Sigmoid colon (tissue), 7 donors: ENCODE data around the gene CSF2. TPM values are rescaled to one million over a fixed set of nuclear protein-coding genes. Genes with fewer than 3 reads are reported as not detected.

Experiments used
- DNase-seq: peaks from one replicate; pipeline ENCODE4 v3.0.0-alpha.2; 2019
- H3K27ac ChIP-seq, 4 donors: fragments of 200-600 bp; sonication (generic); one replicate each; pipeline ENCODE4 v1.5.1; 2016 to 2019; ENCODE audit warnings: mild to moderate bottlenecking in 1 of 4
- H3K27me3 ChIP-seq, 3 donors: fragments of 200-600 bp; sonication (generic); one replicate each; pipeline ENCODE4 v1.5.1; 2019; ENCODE audit warnings: mild to moderate bottlenecking in 1 of 3
- H3K36me3 ChIP-seq, 4 donors: fragments of 200-600 bp; sonication (generic); one replicate each; pipeline ENCODE4 v1.5.1; 2016 to 2019
- H3K4me1 ChIP-seq, 4 donors: fragments of 200-600 bp; sonication (generic); one replicate each; pipeline ENCODE4 v1.5.1; 2017 to 2019
- H3K4me3 ChIP-seq, 4 donors: fragments of 200-600 bp; sonication (generic); one replicate each; pipeline ENCODE4 v1.5.1; 2017 to 2019; ENCODE audit warnings: mild to moderate bottlenecking in 2 of 4, moderate library complexity in 1 of 4
- H3K9me3 ChIP-seq, 4 donors: fragments of 200-600 bp in 3 of 4; sonication (generic) in 3 of 4; one replicate each; pipeline versions ENCODE4 v1.5.1 to v1.6.1; 2013 to 2019
- CTCF ChIP-seq, 4 experiments: fragments of 450-650 bp in 3 of 4; fragments of 200-600 bp in 1 of 4; IDR thresholded peaks; one replicate each; pipeline ENCODE4 v1.5.1; 2016 to 2019; ENCODE audit warnings: antibody characterized with exemption in 4 of 4, mild to moderate bottlenecking in 3 of 4, moderate library complexity in 2 of 4
- EP300 ChIP-seq, 4 donors: sonication (generic); formaldehyde crosslinking; IDR thresholded peaks; one replicate each; pipeline ENCODE4 v1.6.1; 2017; ENCODE audit warnings: antibody characterized with exemption in 4 of 4
- POLR2A ChIP-seq, 2 donors: fragments of 450-650 bp; IDR thresholded peaks; one replicate each; pipeline ENCODE4 v1.6.1; 2016; ENCODE audit warnings: antibody characterized with exemption in 2 of 2, mild to moderate bottlenecking in 2 of 2, moderate library complexity in 2 of 2
- POLR2AphosphoS5 ChIP-seq, 4 donors: sonication (generic); formaldehyde crosslinking; IDR thresholded peaks; one replicate each; pipeline ENCODE4 v1.6.1; 2017; ENCODE audit warnings: antibody characterized with exemption in 4 of 4
- WGBS, 2 donors: extraction: QIAGEN DNeasy Blood & Tissue Kit; methylation state at CpG; one replicate each; pipeline ENCODE4 v1.1.7; 2013; 5-methylcytosine and 5-hydroxymethylcytosine counted together
- intact Hi-C: fragments of 100-400 bp; cut with DNase I; formaldehyde crosslinking; loops from one replicate; pipeline ENCODE4 v1.15.1; 2023
- polyA plus RNA-seq, 3 donors: library from polyadenylated mRNA; stranded (reverse); fragments of 200-250 nt; gene quantifications; one replicate each; pipeline ENCODE4 v1.2.3, GENCODE V29; 2013
- total RNA-seq, 4 donors: library from RNA; depleted of rRNA; stranded (reverse); fragments of >200 nt; gene quantifications; one replicate each; pipeline ENCODE4 v1.1.0, GENCODE V29; 2016
- donor health status: healthy with polysubstance abuse.
- donor health status: Bipolar disorder and iron deficiency.
- donor health status: healthy.

CSF2 gene
- total and polyA plus RNA-seq, 7 donors = 1.1 TPM; not detected in 6

GRCh38 chr5:132072070-132072469 is 1.5 kb upstream of the CSF2 start:
- Histone ChIP-seq H3K27ac (no peak overlapping the region), H3K27me3 (no peaks in the 10 kb centered on the region), H3K4me3 (no peak overlapping the region), H3K9me3 (no peaks in the 10 kb centered on the region), H3K36me3 (no peaks in the 10 kb centered on the region), H3K4me1 (no peaks in the 10 kb centered on the region)
- TF ChIP-seq POLR2A (IDR thresholded peaks at IDR 0.05) = no peak
- no peak for TF ChIP-seq EP300 (IDR thresholded peaks at IDR 0.05)
- no peak for TF ChIP-seq POLR2AphosphoS5 (IDR thresholded peaks at IDR 0.05)
- no peak for TF ChIP-seq CTCF (IDR thresholded peaks at IDR 0.05)
- DNase-seq = no peak
- WGBS, 2 donors = 97 to 98% methylated on average over 4 of the region's 4 CpGs
- intact Hi-C loops = no loop called here

GRCh38 chr5:132072528-132072927 is 1.1 kb upstream of the CSF2 start:
- DNase-seq = no peak
- H3K36me3 ChIP-seq = no peaks in the 10 kb centered on the region
- WGBS, 2 donors = 38 to 72% methylated on average over 2 of the region's 2 CpGs
- H3K4me1 ChIP-seq = no peaks in the 10 kb centered on the region
- no peaks in the 10 kb centered on the region for H3K27me3 ChIP-seq
- H3K9me3 ChIP-seq = no peaks in the 10 kb centered on the region
- intact Hi-C loops = no loop called here
- H3K27ac ChIP-seq = no peak overlapping the region
- TF ChIP-seq EP300 (IDR thresholded peaks at IDR 0.05) = no peak
- TF ChIP-seq CTCF (IDR thresholded peaks at IDR 0.05) = no peak
- TF ChIP-seq POLR2AphosphoS5 (IDR thresholded peaks at IDR 0.05) = no peak
- TF ChIP-seq POLR2A (IDR thresholded peaks at IDR 0.05) = no peak
- no peak overlapping the region for H3K4me3 ChIP-seq

DNA sequence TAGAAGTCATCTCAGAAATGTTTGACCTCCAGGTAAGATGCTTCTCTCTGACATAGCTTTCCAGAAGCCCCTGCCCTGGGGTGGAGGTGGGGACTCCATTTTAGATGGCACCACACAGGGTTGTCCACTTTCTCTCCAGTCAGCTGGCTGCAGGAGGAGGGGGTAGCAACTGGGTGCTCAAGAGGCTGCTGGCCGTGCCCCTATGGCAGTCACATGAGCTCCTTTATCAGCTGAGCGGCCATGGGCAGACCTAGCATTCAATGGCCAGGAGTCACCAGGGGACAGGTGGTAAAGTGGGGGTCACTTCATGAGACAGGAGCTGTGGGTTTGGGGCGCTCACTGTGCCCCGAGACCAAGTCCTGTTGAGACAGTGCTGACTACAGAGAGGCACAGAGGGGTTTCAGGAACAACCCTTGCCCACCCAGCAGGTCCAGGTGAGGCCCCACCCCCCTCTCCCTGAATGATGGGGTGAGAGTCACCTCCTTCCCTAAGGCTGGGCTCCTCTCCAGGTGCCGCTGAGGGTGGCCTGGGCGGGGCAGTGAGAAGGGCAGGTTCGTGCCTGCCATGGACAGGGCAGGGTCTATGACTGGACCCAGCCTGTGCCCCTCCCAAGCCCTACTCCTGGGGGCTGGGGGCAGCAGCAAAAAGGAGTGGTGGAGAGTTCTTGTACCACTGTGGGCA is 642 bp downstream of the CSF2 start:
- Histone ChIP-seq H3K27ac (no peak overlapping the region), H3K27me3 (no peaks in the 10 kb centered on the region), H3K36me3 (no peaks in the 10 kb centered on the region), H3K9me3 (no peaks in the 10 kb centered on the region), H3K4me3 (no peak overlapping the region), H3K4me1 (no peaks in the 10 kb centered on the region)
- TF ChIP-seq EP300 (IDR thresholded peaks at IDR 0.05) (no peak), POLR2A (IDR thresholded peaks at IDR 0.05) (no peak), POLR2AphosphoS5 (IDR thresholded peaks at IDR 0.05) (no peak), CTCF (IDR thresholded peaks at IDR 0.05) (no peak)
- intact Hi-C loops = no loop called here
- no peak for DNase-seq
- 71 to 84% methylated on average over 7 of the region's 7 CpGs for WGBS, 2 donors

- H3K9me3 ChIP-seq = no peaks in the 10 kb centered on the region
- intact Hi-C loops = no loop called here
These were observed 1.5 kb downstream of the CSF2 start for GRCh38 chr5:132074772-132075718.

GRCh38 chr5:132075719-132076077 is 2.1 kb downstream of the CSF2 start:
- DNase-seq = no peak
- no peaks in the 10 kb centered on the region for H3K36me3 ChIP-seq
- 94 to 95% methylated on average over 2 of the region's 2 CpGs for WGBS, 2 donors
- intact Hi-C loops = no loop called here
- no peak overlapping the region for H3K27ac ChIP-seq
- H3K9me3 ChIP-seq = no peaks in the 10 kb centered on the region
- H3K4me1 ChIP-seq = no peaks in the 10 kb centered on the region
- H3K4me3 ChIP-seq = no peak overlapping the region
- no peak for TF ChIP-seq POLR2AphosphoS5 (IDR thresholded peaks at IDR 0.05)
- no peak for TF ChIP-seq EP300 (IDR thresholded peaks at IDR 0.05)
- TF ChIP-seq POLR2A (IDR thresholded peaks at IDR 0.05) = no peak
- TF ChIP-seq CTCF (IDR thresholded peaks at IDR 0.05) = no peak
- no peaks in the 10 kb centered on the region for H3K27me3 ChIP-seq

More at GRCh38 chr5:132074772-132075718, 1.5 kb downstream of the CSF2 start:
- H3K27ac ChIP-seq = no peak overlapping the region
- H3K4me3 ChIP-seq = no peak overlapping the region
- no peaks in the 10 kb centered on the region for H3K27me3 ChIP-seq
- no peaks in the 10 kb centered on the region for H3K36me3 ChIP-seq
- no peak for DNase-seq
- WGBS, 2 donors = 84 to 86% methylated on average over 16 of the region's 16 CpGs
- H3K4me1 ChIP-seq = no peaks in the 10 kb centered on the region
- no peak for TF ChIP-seq POLR2A (IDR thresholded peaks at IDR 0.05)
- TF ChIP-seq POLR2AphosphoS5 (IDR thresholded peaks at IDR 0.05) = no peak
